GM19023 (cell line): ENCODE data around the gene RBMY1B.
"Not testable (repeated sequence)": the region's sequence is repeated elsewhere in the genome, so short reads cannot be mapped to it uniquely, and the experiment has no call there.

Experiments used
- ATAC-seq: cut with Tn5 transposase; IDR thresholded peaks from one replicate; pipeline ENCODE4 v1.9.1; 2021; ENCODE audit warnings: mild to moderate bottlenecking, moderate library complexity; ENCODE audit not compliant: unreplicated experiment

The RBMY1B gene

DNA sequence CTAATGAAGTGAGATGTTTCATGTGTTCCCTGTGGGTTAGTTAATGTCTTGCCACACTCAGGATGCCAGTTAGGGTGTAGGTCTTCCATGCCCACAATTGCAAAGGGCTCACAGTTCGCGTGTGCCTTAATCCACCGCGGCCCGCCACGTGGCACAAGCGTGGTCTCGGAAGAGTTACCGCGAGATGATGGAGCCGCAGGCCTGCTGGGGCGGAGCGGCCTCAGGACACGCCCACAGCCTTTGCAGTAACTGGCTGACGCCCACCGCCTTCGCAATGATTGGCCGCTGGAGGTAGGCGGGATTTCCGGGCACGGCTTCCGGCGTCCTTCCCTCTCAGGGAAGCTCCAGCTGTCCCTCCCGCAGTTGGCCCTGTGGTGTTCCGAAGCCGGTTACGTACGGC is at the start of gene RBMY1B:
Gene RBMY1B (plus strand): TSS at position 301 of the 400 bp plus-strand sequence. CDS start 2,013 bp downstream, outside the sequence.
- ATAC-seq = not testable (repeated sequence)

GRCh38 chrY:21462915-21463314 is 48.2 kb upstream of the RBMY1B start:
- ATAC-seq = not testable (repeated sequence)

GRCh38 chrY:21482967-21483366 is 28.2 kb upstream of the RBMY1B start:
- ATAC-seq = no peak

GRCh38 chrY:21534579-21534978 is 23.4 kb downstream of the RBMY1B start, which contains the start of gene RBMY1A1:
Gene RBMY1A1, plus strand, starts transcription at chrY:21534879. Its CDS starts 2,013 bp downstream, at chrY:21536892.
- ATAC-seq = not testable (repeated sequence)

- not testable (repeated sequence) for ATAC-seq
These were observed 48.3 kb downstream of the RBMY1B start for GRCh38 chrY:21559316-21559984.
